ENCODE data around the gene PER2.
"Not testable (repeated sequence)": the region's sequence is repeated elsewhere in the genome, so short reads cannot be mapped to it uniquely, and the experiment has no call there.

PER2 gene

GRCh38 chr2:238330391-238330790 lies 42.0 kb upstream of the PER2 start:
- DNase-seq (ENCODE audit: low read depth) = no peak
- H3K4me3 ChIP-seq (ENCODE audit: low read depth, low read length) = no peak overlapping the region
- TF ChIP-seq, protein P1, sequence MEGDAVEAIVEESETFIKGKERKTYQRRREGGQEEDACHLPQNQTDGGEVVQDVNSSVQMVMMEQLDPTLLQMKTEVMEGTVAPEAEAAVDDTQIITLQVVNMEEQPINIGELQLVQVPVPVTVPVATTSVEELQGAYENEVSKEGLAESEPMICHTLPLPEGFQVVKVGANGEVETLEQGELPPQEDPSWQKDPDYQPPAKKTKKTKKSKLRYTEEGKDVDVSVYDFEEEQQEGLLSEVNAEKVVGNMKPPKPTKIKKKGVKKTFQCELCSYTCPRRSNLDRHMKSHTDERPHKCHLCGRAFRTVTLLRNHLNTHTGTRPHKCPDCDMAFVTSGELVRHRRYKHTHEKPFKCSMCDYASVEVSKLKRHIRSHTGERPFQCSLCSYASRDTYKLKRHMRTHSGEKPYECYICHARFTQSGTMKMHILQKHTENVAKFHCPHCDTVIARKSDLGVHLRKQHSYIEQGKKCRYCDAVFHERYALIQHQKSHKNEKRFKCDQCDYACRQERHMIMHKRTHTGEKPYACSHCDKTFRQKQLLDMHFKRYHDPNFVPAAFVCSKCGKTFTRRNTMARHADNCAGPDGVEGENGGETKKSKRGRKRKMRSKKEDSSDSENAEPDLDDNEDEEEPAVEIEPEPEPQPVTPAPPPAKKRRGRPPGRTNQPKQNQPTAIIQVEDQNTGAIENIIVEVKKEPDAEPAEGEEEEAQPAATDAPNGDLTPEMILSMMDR (IDR thresholded peaks at IDR 0.05; ENCODE audit: control insufficient read depth, extremely low read depth, insufficient read depth) = no peak

- TF ChIP-seq, protein P1 (IDR thresholded peaks at IDR 0.05; ENCODE audit: control insufficient read depth, extremely low read depth, insufficient read depth) = no peak
Measured at GRCh38 chr2:238327751-238328150, 39.3 kb upstream of the PER2 start.

GRCh38 chr2:238326801-238327365 lies 38.5 kb upstream of the PER2 start:
- no peak overlapping the region for H3K4me3 ChIP-seq (ENCODE audit: low read depth, low read length)
- DNase-seq (ENCODE audit: low read depth) = no peak
- TF ChIP-seq, protein P1 (IDR thresholded peaks at IDR 0.05; ENCODE audit: control insufficient read depth, extremely low read depth, insufficient read depth) = no peak

More at GRCh38 chr2:238327751-238328150, 39.3 kb upstream of the PER2 start:
- DNase-seq (ENCODE audit: low read depth) = no peak
- no peak overlapping the region for H3K4me3 ChIP-seq (ENCODE audit: low read depth, low read length)

DNA sequence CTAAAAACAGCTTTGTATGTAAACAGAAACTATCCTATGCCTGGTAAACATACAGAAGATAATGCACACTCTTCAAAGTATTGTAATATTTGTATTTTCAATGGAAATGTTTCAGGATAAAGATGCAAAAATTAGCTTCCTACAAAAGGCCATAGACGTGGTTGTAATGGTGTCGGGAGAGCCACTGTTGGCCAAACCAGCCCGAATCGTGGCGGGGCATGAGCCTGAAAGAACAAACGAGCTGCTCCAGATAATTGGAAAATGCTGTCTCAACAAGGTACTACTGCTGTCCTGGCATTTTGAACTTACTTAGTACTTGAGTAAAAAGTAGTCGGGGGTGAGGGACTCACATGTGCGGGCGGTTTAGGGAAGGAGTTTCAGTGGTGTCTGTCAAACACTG lies 37.3 kb upstream of the PER2 start:
- DNase-seq (ENCODE audit: low read depth) = no peak
- H3K4me3 ChIP-seq (ENCODE audit: low read depth, low read length) = no peak overlapping the region
- TF ChIP-seq, protein P1 (IDR thresholded peaks at IDR 0.05; ENCODE audit: control insufficient read depth, extremely low read depth, insufficient read depth) = no peak

- H3K4me3 ChIP-seq (ENCODE audit: low read depth, low read length); DNase-seq (ENCODE audit: low read depth): not testable (repeated sequence)
Measured at GRCh38 chr2:238324248-238324647, 35.8 kb upstream of the PER2 start.

- DNase-seq (ENCODE audit: low read depth) = no peak
- no peak overlapping the region for H3K4me3 ChIP-seq (ENCODE audit: low read depth, low read length)
- TF ChIP-seq, protein P1 (IDR thresholded peaks at IDR 0.05; ENCODE audit: control insufficient read depth, extremely low read depth, insufficient read depth) = no peak
Measured at GRCh38 chr2:238322001-238322411, 33.6 kb upstream of the PER2 start.

DNA sequence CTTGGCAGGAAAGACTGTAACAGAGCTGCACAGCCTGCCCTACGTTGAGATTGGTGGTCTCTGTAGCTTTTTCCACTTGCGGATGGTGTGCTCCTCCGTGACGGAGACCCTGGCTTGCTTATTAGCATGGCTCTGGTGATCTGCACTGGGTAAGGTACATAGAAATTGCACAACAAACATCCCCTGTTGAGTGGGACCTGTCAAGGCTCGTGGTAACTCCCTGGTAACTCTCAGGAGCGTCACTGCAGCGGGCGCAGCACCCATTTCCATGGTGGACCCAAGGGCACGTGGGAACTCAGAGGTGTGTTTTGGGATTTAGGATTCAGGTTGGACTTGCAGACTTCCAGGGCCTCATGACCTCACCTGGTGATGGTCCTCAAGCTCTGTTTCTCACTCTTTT lies 33.1 kb upstream of the PER2 start:
- TF ChIP-seq, protein P1 (IDR thresholded peaks at IDR 0.05; ENCODE audit: control insufficient read depth, extremely low read depth, insufficient read depth) = no peak
- H3K4me3 ChIP-seq (ENCODE audit: low read depth, low read length) = peak overlapping the region; percentile 69
- no peak for DNase-seq (ENCODE audit: low read depth)

Measured in LNCaP clone FGC (cell line).